Measurements from ENCODE around the gene PEX3.

The PEX3 gene

GRCh38 chr6:143539734-143540133 is 89.1 kb downstream of the PEX3 start:
- no peak for DNase-seq

GRCh38 chr6:143540192-143540591 is 89.6 kb downstream of the PEX3 start:
- no peak for DNase-seq
